K562 (cell line): Measurements from ENCODE around the gene GATM. TPM values are rescaled to one million over a fixed set of nuclear protein-coding genes. Genes with fewer than 3 reads are reported as not detected.

Source experiments
- ATAC-seq: fragments of 200-7000 bp; cut with Tn5 transposase; 3 replicates; pipeline ENCODE4 v1.9.1; 2020; ENCODE audit warnings: moderate library complexity
- BruUV-seq: library from RNA; stranded (reverse); fragments of 400-500 nt; replicated peaks from 2 replicates; lab custom pipeline; 2021; lab: Mats Ljungman, UMichigan
- CTCF ChIA-PET: fragments of 300-600 bp; formaldehyde crosslinking; extraction: SDS; loops from one replicate; lab custom pipeline; 2021; ENCODE audit warnings: low intra/inter-chr PET ratio; lab: Yijun Ruan, JAX
- POLR2A ChIA-PET: fragments of 300-600, 350-650 bp; sonication (Branson Sonifier 250); formaldehyde crosslinking; extraction: SDS; loops from one replicate; lab custom pipeline; 2021; ENCODE audit warnings: antibody characterized with exemption, inconsistent platforms; lab: Yijun Ruan, JAX
- DNase-seq, 4 experiments: peaks; one replicate each; pipeline versions ENCODE4 v3.0.0 to v3.0.0-alpha.2; 2011 to 2018; ENCODE audit warnings: low spot score in 3 of 4, mixed read lengths in 3 of 4; ENCODE audit errors: extremely low read depth in 1 of 4
- FAIRE-seq: peaks from 2 replicates; lab custom pipeline; 2011; peaks lifted over from hg19 to GRCh38; lab: Jason Lieb, UNC
- H2AFZ ChIP-seq: 2 replicates; pipeline ENCODE4 v1.6.0; 2011; ENCODE audit warnings: low read depth, low read length, control low read depth, inconsistent platforms
- H3K27ac ChIP-seq: fragments of 200-600 bp; 3 replicates; pipeline ENCODE4 v1.8.0; 2011; ENCODE audit warnings: low read depth, mild to moderate bottlenecking, control low read depth, inconsistent platforms, low read length, moderate library complexity, mixed read lengths; ENCODE audit errors: extremely low read depth
- H3K27me3 ChIP-seq, 2 experiments: fragments of 300-600 bp in 1 of 2; 2 replicates in 1 of 2; 3 replicates in 1 of 2; pipeline versions ENCODE4 v1.6.0 to v1.8.0; 2011; ENCODE audit warnings: inconsistent platforms in 2 of 2, low read length in 2 of 2, mild to moderate bottlenecking in 1 of 2, mixed read lengths in 1 of 2, moderate library complexity in 1 of 2; ENCODE audit not compliant: control insufficient read depth in 2 of 2, insufficient read depth in 2 of 2
- H3K36me3 ChIP-seq: fragments of 300-600 bp; 3 replicates; pipeline ENCODE4 v1.8.0; 2011; ENCODE audit warnings: mild to moderate bottlenecking, low read length, inconsistent platforms; ENCODE audit not compliant: control insufficient read depth, insufficient read depth
- H3K4me1 ChIP-seq, 2 experiments: fragments of 200-600 bp in 1 of 2; replicated peaks in 1 of 2; 2 replicates in 1 of 2; 3 replicates in 1 of 2; pipeline versions ENCODE4 v1.5.1 to v1.8.0; 2011; ENCODE audit warnings: inconsistent platforms in 2 of 2, low read length in 2 of 2, mild to moderate bottlenecking in 1 of 2, mixed read lengths in 1 of 2, moderate library complexity in 1 of 2; ENCODE audit not compliant: control insufficient read depth in 2 of 2, insufficient read depth in 2 of 2
- H3K4me2 ChIP-seq: 2 replicates; pipeline ENCODE4 v1.6.1; 2011; ENCODE audit warnings: low read length, control low read depth, inconsistent platforms, mixed read lengths; ENCODE audit not compliant: insufficient read depth
- H3K4me3 ChIP-seq: fragments of 200-600 bp; sonication (generic), shearing (Covaris generic); 2 replicates; pipeline ENCODE4 v1.5.1; 2016; ENCODE audit warnings: control low read depth, inconsistent platforms
- H3K79me2 ChIP-seq: fragments of 200-600 bp; 3 replicates; pipeline ENCODE4 v1.8.0; 2011; ENCODE audit warnings: low read length, inconsistent platforms; ENCODE audit not compliant: control insufficient read depth, insufficient read depth
- H3K9ac ChIP-seq, 2 experiments: 2 replicates each; pipeline versions ENCODE4 v1.6.0 to v1.6.1; 2011; ENCODE audit warnings: low read depth in 2 of 2, low read length in 2 of 2, control low read depth in 1 of 2, inconsistent platforms in 1 of 2, mild to moderate bottlenecking in 1 of 2, mixed read lengths in 1 of 2; ENCODE audit not compliant: insufficient read depth in 1 of 2
- H3K9me1 ChIP-seq: one replicate; pipeline ENCODE4 v1.6.0; 2011; ENCODE audit warnings: inconsistent platforms, mild to moderate bottlenecking, low read length, moderate library complexity; ENCODE audit not compliant: control insufficient read depth, insufficient read depth
- H3K9me3 ChIP-seq: replicated peaks from 2 replicates; pipeline ENCODE4 v1.5.1; 2011; ENCODE audit warnings: low read depth, low read length, inconsistent platforms; ENCODE audit not compliant: control insufficient read depth, insufficient read depth
- H4K20me1 ChIP-seq: replicated peaks from 2 replicates; pipeline ENCODE4 v1.6.1; 2011; ENCODE audit warnings: low read length, inconsistent platforms, mixed read lengths; ENCODE audit not compliant: control insufficient read depth, insufficient read depth
- CREBBP ChIP-seq: IDR thresholded peaks from one replicate; pipeline ENCODE4 v1.6.1; 2012; ENCODE audit warnings: low read depth, mild to moderate bottlenecking, control low read depth, inconsistent platforms, low read length
- DMBX1 ChIP-seq: fragments of 250-450 bp; sonication (Bioruptor Pico); IDR thresholded peaks from 2 replicates; pipeline ENCODE4 v1.8.0; 2022; ENCODE audit warnings: inconsistent platforms, mild to moderate bottlenecking, moderate library complexity, borderline replicate concordance
- EZH2 ChIP-seq: IDR thresholded peaks from 2 replicates; pipeline ENCODE4 v1.6.1; 2012; ENCODE audit warnings: low read depth, mild to moderate bottlenecking, inconsistent platforms, low read length, borderline replicate concordance
- IRF9 ChIP-seq: fragments of 450-650 bp; IDR thresholded peaks from 2 replicates; pipeline ENCODE4 v1.6.1; 2016; ENCODE audit warnings: missing biosample characterization, missing genetic modification characterization
- KLF13 ChIP-seq: fragments of 450-650 bp; IDR thresholded peaks from 2 replicates; pipeline ENCODE4 v1.6.1; 2016; ENCODE audit warnings: missing genetic modification characterization, low read depth, mild to moderate bottlenecking, missing compliant biosample characterization, moderate library complexity, borderline replicate concordance
- LCOR ChIP-seq: sonication (generic); formaldehyde crosslinking; IDR thresholded peaks from 2 replicates; pipeline ENCODE4 v1.8.0; 2022; ENCODE audit warnings: mild to moderate bottlenecking, missing genetic modification reagents
- NFRKB ChIP-seq: fragments of 450-650 bp; IDR thresholded peaks from 2 replicates; pipeline ENCODE4 v1.6.1; 2016; ENCODE audit warnings: low read depth
- PHF21A ChIP-seq: fragments of 450-650 bp; IDR thresholded peaks from 2 replicates; pipeline ENCODE4 v1.6.1; 2017; ENCODE audit warnings: low read depth, borderline replicate concordance
- POLR2H ChIP-seq: IDR thresholded peaks from 2 replicates; pipeline ENCODE4 v1.6.1; 2016; ENCODE audit warnings: missing genetic modification characterization, low read depth, mild to moderate bottlenecking, control low read depth, missing compliant biosample characterization, moderate library complexity
- RB1 ChIP-seq: fragments of 450-650 bp; IDR thresholded peaks from 2 replicates; pipeline ENCODE4 v1.6.1; 2017; ENCODE audit warnings: low read depth, mild to moderate bottlenecking
- RBM22 ChIP-seq: fragments of 200-400 bp; formaldehyde crosslinking; IDR thresholded peaks from 2 replicates; pipeline ENCODE4 v1.6.1; 2018; ENCODE audit warnings: low read length, low read depth; ENCODE audit not compliant: poor library complexity, severe bottlenecking
- RNF219 ChIP-seq: fragments of 250-450 bp; sonication (Bioruptor Pico); IDR thresholded peaks from 2 replicates; pipeline ENCODE4 v1.5.0; 2022; ENCODE audit warnings: mild to moderate bottlenecking
- ZNF146 ChIP-seq: IDR thresholded peaks from one replicate; pipeline ENCODE4 v1.6.1; 2018; ENCODE audit warnings: missing compliant biosample characterization; ENCODE audit not compliant: unreplicated experiment
- ZNF311 ChIP-seq: fragments of 250-450 bp; sonication (Bioruptor Pico); IDR thresholded peaks from 2 replicates; pipeline ENCODE4 v1.4.0; 2020; ENCODE audit warnings: mild to moderate bottlenecking, moderate library complexity
- ZNF561 ChIP-seq: fragments of 450-650 bp; formaldehyde crosslinking; conservative IDR thresholded peaks from 2 replicates; pipeline ENCODE4 v1.4.0; 2020; ENCODE audit warnings: mild to moderate bottlenecking, moderate library complexity
- WGBS: fragments of 100-300 bp; shearing (Covaris generic); methylation state at CpG from one replicate; pipeline ENCODE4 v1.1.6; 2016; ENCODE audit warnings: low coverage, mixed read lengths; ENCODE audit not compliant: insufficient coverage; ENCODE audit errors: missing lambda C conversion rate; 5-methylcytosine and 5-hydroxymethylcytosine counted together
- in situ Hi-C: fragments of 300-500 bp; cut with MboI; formaldehyde crosslinking; loops from 4 replicates; pipeline ENCODE4 v1.15.0; 2018; ENCODE audit warnings: inconsistent platforms, mixed read lengths
- intact Hi-C: fragments of 100-400 bp; cut with micrococcal nuclease; formaldehyde crosslinking; loops from 2 replicates; pipeline ENCODE4 v1.14.2; 2022
- polyA plus RNA-seq, 8 experiments: library from polyadenylated mRNA; depleted of rRNA in 4 of 8; stranded (reverse) in 5 of 8; unstranded in 3 of 8; fragments of >200 nt; fragmentation: Nextera tagmentation in 2 of 8; fragmentation: Illumina TruSeq in 1 of 8; extraction: Ambion mirVana in 2 of 8; extraction: Trizol in 1 of 8; gene quantifications; 2 replicates each; pipeline versions ENCODE4 v1.2.1 to v1.2.3, GENCODE V29; 2011 to 2014; ENCODE audit warnings: inconsistent platforms in 1 of 8, missing spikeins in 1 of 8
- total RNA-seq, 7 experiments: library from RNA; depleted of rRNA in 6 of 7; stranded (reverse); fragments of >200 nt in 6 of 7; fragmentation: Illumina TruSeq in 2 of 7; extraction: Trizol in 2 of 7; gene quantifications; 2 replicates each; pipeline versions ENCODE4 v1.2.1 to v1.2.3, GENCODE V29; 2011 to 2021; ENCODE audit warnings: low replicate concordance in 1 of 7

The GATM gene
- total and polyA plus RNA-seq, 9 of the 15 experiments (the other 6 are each of a cell fraction or from before 2014, with no cell fraction given) = 0.11 to 1.1 (median 0.65) TPM

DNA sequence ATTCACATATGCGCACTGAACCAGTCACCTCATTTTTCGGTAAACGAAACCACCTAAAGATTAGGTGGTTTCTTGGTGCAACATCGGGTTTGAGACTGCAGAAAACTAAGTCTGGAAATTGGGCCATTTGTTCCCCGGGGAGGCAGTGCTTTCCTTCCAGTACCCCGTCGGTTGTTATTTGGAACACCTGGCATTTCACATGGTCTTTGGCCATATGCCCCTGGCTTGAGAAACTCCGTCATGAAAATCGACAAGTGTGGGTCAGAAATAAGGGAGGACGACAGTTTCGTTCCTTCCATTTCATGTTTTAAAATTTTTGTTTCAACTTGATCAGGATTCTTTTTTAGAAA, 544 bp upstream of the GATM start:
- DNase-seq (no peak), ATAC-seq (no peak), FAIRE-seq (no peak)
- Histone ChIP-seq H3K9me1 (no peaks in the 10 kb centered on the region), H3K9ac (no peak overlapping the region), H3K27me3 (peaks cover 7 to 23% of the 10 kb centered on the region in 2 experiments; a peak in 4 of 5 replicates), H3K9me3 (no peaks in the 10 kb centered on the region), H3K79me2 (no peaks in the 10 kb centered on the region), H3K36me3 (no peaks in the 10 kb centered on the region), H4K20me1 (no peaks in the 10 kb centered on the region), H3K4me1 (no peaks in the 10 kb centered on the region), H3K27ac (no peak overlapping the region), H2AFZ (no peak overlapping the region), H3K4me3 (no peak overlapping the region), H3K4me2 (no peak overlapping the region)
- no TSS peak for BruUV-seq
- 12% methylated on average over 11 of the region's 11 CpGs for WGBS
- intact Hi-C loops = no loop called here
- no peak for TF ChIP-seq IRF9 (tag)
- TF ChIP-seq KLF13 (tag) = no peak
- no peak for TF ChIP-seq RBM22
- no peak for TF ChIP-seq RNF219
- no peak for TF ChIP-seq ZNF146 (CRISPR knock-in tag)
- TF ChIP-seq CREBBP = no peak
- TF ChIP-seq ZNF561 (CRISPR knock-in tag) = no peak
- no peak for TF ChIP-seq NFRKB
- no peak for TF ChIP-seq ZNF311 (CRISPR knock-in tag)
- TF ChIP-seq LCOR (CRISPR knock-in tag) = no peak
- TF ChIP-seq PHF21A = no peak
- TF ChIP-seq RB1 = no peak
- TF ChIP-seq EZH2 = no peak
- TF ChIP-seq POLR2H = no peak
- TF ChIP-seq DMBX1 (CRISPR knock-in tag) = no peak
- in situ Hi-C loops = no loop called here
- ChIA-PET POLR2A (no interaction called here), CTCF (no interaction called here)
